GM12878 (cell line): ENCODE measurements around the gene TCOF1. TPM values are rescaled to one million over a fixed set of nuclear protein-coding genes. Genes with fewer than 3 reads are reported as not detected.

Experiments used
- ATAC-seq: fragments of 200-7000 bp; cut with Tn5 transposase; 3 replicates; pipeline ENCODE4 v1.9.1; 2020; ENCODE audit warnings: mild to moderate bottlenecking, moderate library complexity
- BruUV-seq: library from RNA; stranded (reverse); fragments of 400-500 nt; replicated peaks from 2 replicates; lab custom pipeline; 2021; lab: Mats Ljungman, UMichigan
- CTCF ChIA-PET: fragments of 300-600 bp; sonication (Branson Sonifier 250); formaldehyde crosslinking; extraction: SDS; loops from one replicate; lab custom pipeline; 2021; ENCODE audit warnings: inconsistent platforms; lab: Yijun Ruan, JAX
- POLR2A ChIA-PET: fragments of 350-600 bp; formaldehyde crosslinking; extraction: SDS; loops from one replicate; lab custom pipeline; 2021; ENCODE audit warnings: inconsistent platforms; lab: Charles Lee
- RAD21 ChIA-PET: fragments of 300-600 bp; sonication (Branson Sonifier 250); formaldehyde crosslinking; loops from one replicate; lab custom pipeline; 2023; ENCODE audit warnings: antibody characterized with exemption; ENCODE audit not compliant: unreplicated experiment; lab: Charles Lee
- SMC1A ChIA-PET: fragments of 300-600 bp; sonication (Branson Sonifier 250); formaldehyde crosslinking; loops from one replicate; lab custom pipeline; 2023; ENCODE audit not compliant: unreplicated experiment, uncharacterized antibody; lab: Charles Lee
- DNase-seq: peaks from one replicate; pipeline ENCODE4 v3.0.0-alpha.2; 2011; ENCODE audit warnings: low read depth, low spot score
- FAIRE-seq: peaks from 3 replicates; lab custom pipeline; 2011; peaks lifted over from hg19 to GRCh38; lab: Jason Lieb, UNC
- H2AFZ ChIP-seq: 2 replicates; pipeline ENCODE4 v1.6.0; 2011; ENCODE audit warnings: low read depth, low read length, control low read depth; ENCODE audit not compliant: control insufficient read depth
- H3K27ac ChIP-seq: 2 replicates; pipeline ENCODE4 v1.5.1; 2011; ENCODE audit warnings: control low read depth; ENCODE audit not compliant: control insufficient read depth, insufficient read depth
- H3K27me3 ChIP-seq, 2 experiments: replicated peaks in 1 of 2; 2 replicates each; pipeline versions ENCODE4 v1.6.0 to v1.6.1; 2011; ENCODE audit warnings: low read length in 1 of 2; ENCODE audit not compliant: control insufficient read depth in 2 of 2, insufficient read depth in 2 of 2
- H3K36me3 ChIP-seq, 2 experiments: 2 replicates each; pipeline ENCODE4 v1.5.1; 2011; ENCODE audit warnings: low read length in 1 of 2; ENCODE audit not compliant: control insufficient read depth in 2 of 2, insufficient read depth in 2 of 2
- H3K4me1 ChIP-seq: 2 replicates; pipeline ENCODE4 v1.6.1; 2011; ENCODE audit warnings: mild to moderate bottlenecking, low read length, moderate library complexity, mixed read lengths; ENCODE audit not compliant: control insufficient read depth, insufficient read depth
- H3K4me2 ChIP-seq: 2 replicates; pipeline ENCODE4 v1.6.0; 2011; ENCODE audit warnings: control low read depth; ENCODE audit not compliant: control insufficient read depth, insufficient read depth
- H3K4me3 ChIP-seq: fragments of 200-600 bp; sonication (generic); 2 replicates; pipeline ENCODE4 v1.5.1; 2016
- H3K79me2 ChIP-seq: 2 replicates; pipeline ENCODE4 v1.6.0; 2011; ENCODE audit warnings: low read length; ENCODE audit not compliant: control insufficient read depth, insufficient read depth
- H3K9ac ChIP-seq: 2 replicates; pipeline ENCODE4 v1.8.0; 2011; ENCODE audit warnings: low read length, control low read depth, mixed read lengths; ENCODE audit not compliant: control insufficient read depth, insufficient read depth
- H3K9me3 ChIP-seq: replicated peaks from 3 replicates; pipeline ENCODE4 v1.5.1; 2011; ENCODE audit warnings: mild to moderate bottlenecking, low read length; ENCODE audit not compliant: control insufficient read depth, insufficient read depth
- H4K20me1 ChIP-seq: 2 replicates; pipeline ENCODE4 v1.6.0; 2011; ENCODE audit not compliant: control insufficient read depth, insufficient read depth
- EP300 ChIP-seq, 2 experiments: fragments of 150-350 bp in 1 of 2; IDR thresholded peaks; 2 replicates each; pipeline ENCODE4 v1.6.1; 2011 to 2012; ENCODE audit warnings: low read depth in 2 of 2, low read length in 2 of 2, borderline replicate concordance in 1 of 2, improper control_type of control experiment in 1 of 2, inconsistent platforms in 1 of 2; ENCODE audit not compliant: control insufficient read depth in 1 of 2
- EZH2 ChIP-seq: IDR thresholded peaks from 2 replicates; pipeline ENCODE4 v1.6.1; 2012; ENCODE audit warnings: low read depth, mild to moderate bottlenecking, control low read depth, inconsistent platforms, low read length, borderline replicate concordance; ENCODE audit not compliant: control insufficient read depth
- HDGF ChIP-seq: fragments of 450-650 bp; IDR thresholded peaks from 2 replicates; pipeline ENCODE4 v1.6.1; 2016; ENCODE audit warnings: antibody characterized with exemption
- POLR2AphosphoS2 ChIP-seq: IDR thresholded peaks from 2 replicates; pipeline ENCODE4 v1.6.1; 2011; ENCODE audit warnings: low read depth, mild to moderate bottlenecking, low read length, improper control_type of control experiment, moderate library complexity
- SIN3A ChIP-seq: IDR thresholded peaks from 2 replicates; pipeline ENCODE4 v1.6.1; 2012; ENCODE audit warnings: low read depth, low read length, improper control_type of control experiment
- SMAD5 ChIP-seq: IDR thresholded peaks from 2 replicates; pipeline ENCODE4 v1.6.1; 2016; ENCODE audit warnings: antibody characterized with exemption, low read depth
- ZBED1 ChIP-seq: IDR thresholded peaks from 2 replicates; pipeline ENCODE4 v1.6.1; 2016; ENCODE audit warnings: borderline replicate concordance
- ZZZ3 ChIP-seq: IDR thresholded peaks from 2 replicates; pipeline ENCODE4 v1.6.1; 2011; ENCODE audit warnings: low read depth; ENCODE audit not compliant: control insufficient read depth, insufficient read length
- WGBS: methylation state at CpG from one replicate; pipeline ENCODE4 v1.1.6; 2016; ENCODE audit warnings: low lambda C conversion rate; ENCODE audit not compliant: insufficient replicate concordance, insufficient coverage; ENCODE audit errors: missing lambda C conversion rate; 5-methylcytosine and 5-hydroxymethylcytosine counted together
- in situ Hi-C: fragments of 300-500 bp; cut with MboI; formaldehyde crosslinking; loops from 9 replicates; pipeline ENCODE4 v1.14.3; 2018; ENCODE audit warnings: mixed read lengths
- intact Hi-C: fragments of 100-400 bp; cut with micrococcal nuclease; formaldehyde crosslinking; loops from one replicate; pipeline ENCODE4 v1.14.2; 2022; ENCODE audit not compliant: unreplicated experiment
- polyA plus RNA-seq, 11 experiments: library from polyadenylated mRNA; depleted of rRNA in 4 of 11; unstranded in 6 of 11; stranded (reverse) in 5 of 11; fragments of >200 nt; fragmentation: Nextera tagmentation in 4 of 11; fragmentation: Illumina TruSeq in 1 of 11; extraction: Ambion mirVana in 4 of 11; extraction: Trizol in 1 of 11; gene quantifications; 1 replicate in 1 of 11; 2 replicates in 10 of 11; pipeline versions ENCODE4 v1.2.1 to v1.2.3, GENCODE V29; 2011 to 2016; ENCODE audit warnings: inconsistent platforms in 2 of 11, missing spikeins in 2 of 11, low read depth in 1 of 11
- total RNA-seq, 4 experiments: library from RNA; depleted of rRNA in 3 of 4; stranded (reverse); fragments of >200 nt in 3 of 4; fragmentation: Illumina TruSeq in 1 of 4; extraction: Trizol in 1 of 4; gene quantifications; 2 replicates each; pipeline versions ENCODE4 v1.2.1 to v1.2.3, GENCODE V29; 2013 to 2021
- TF ChIP-seq, protein P1 (sequence below): IDR thresholded peaks from 2 replicates; pipeline ENCODE4 v1.6.1; 2012; ENCODE audit warnings: mild to moderate bottlenecking, low read depth, low read length
- TF ChIP-seq, protein P2 (sequence below), 3 experiments: IDR thresholded peaks in 2 of 3; conservative IDR thresholded peaks in 1 of 3; 2 replicates each; pipeline ENCODE4 v1.5.1; 2011; ENCODE audit warnings: low read depth in 3 of 3, low read length in 3 of 3, mild to moderate bottlenecking in 3 of 3, control low read depth in 2 of 3, moderate library complexity in 2 of 3, inconsistent platforms in 1 of 3, mixed read lengths in 1 of 3; ENCODE audit not compliant: control insufficient read depth in 2 of 3, insufficient read depth in 1 of 3; ENCODE audit errors: extremely low read depth in 1 of 3
- TF ChIP-seq, protein P3 (sequence below): fragments of 450-650 bp; formaldehyde crosslinking; IDR thresholded peaks from 2 replicates; pipeline ENCODE4 v1.5.0; 2022; ENCODE audit warnings: mild to moderate bottlenecking, missing genetic modification characterization

Gene TCOF1
- total and polyA plus RNA-seq, 10 of the 15 experiments (the other 5 are each of a cell fraction or from before 2014, with no cell fraction given), result 8.7 to 83.9 (median 38.9) TPM

DNA sequence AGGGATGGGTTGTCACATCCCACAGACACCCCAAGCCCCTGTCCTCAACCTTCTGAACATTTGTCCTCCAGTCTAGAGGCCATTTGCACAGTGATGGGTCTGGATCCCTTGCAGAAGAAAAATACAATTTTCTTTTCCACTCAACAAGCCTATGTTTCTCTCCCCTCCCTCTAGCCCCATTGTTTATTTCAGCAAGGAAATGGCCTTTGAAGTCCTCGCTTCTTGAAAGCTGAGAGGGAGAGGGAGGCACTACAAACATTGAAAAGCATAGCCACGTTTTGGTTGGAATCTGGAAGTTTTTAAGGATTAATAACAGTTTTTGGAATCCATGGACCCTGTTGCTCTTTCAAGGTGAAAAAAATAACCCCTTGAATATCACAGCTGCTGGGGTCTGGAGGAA, 30.8 kb upstream of the TCOF1 start (continued):
- TF ChIP-seq, protein P1, sequence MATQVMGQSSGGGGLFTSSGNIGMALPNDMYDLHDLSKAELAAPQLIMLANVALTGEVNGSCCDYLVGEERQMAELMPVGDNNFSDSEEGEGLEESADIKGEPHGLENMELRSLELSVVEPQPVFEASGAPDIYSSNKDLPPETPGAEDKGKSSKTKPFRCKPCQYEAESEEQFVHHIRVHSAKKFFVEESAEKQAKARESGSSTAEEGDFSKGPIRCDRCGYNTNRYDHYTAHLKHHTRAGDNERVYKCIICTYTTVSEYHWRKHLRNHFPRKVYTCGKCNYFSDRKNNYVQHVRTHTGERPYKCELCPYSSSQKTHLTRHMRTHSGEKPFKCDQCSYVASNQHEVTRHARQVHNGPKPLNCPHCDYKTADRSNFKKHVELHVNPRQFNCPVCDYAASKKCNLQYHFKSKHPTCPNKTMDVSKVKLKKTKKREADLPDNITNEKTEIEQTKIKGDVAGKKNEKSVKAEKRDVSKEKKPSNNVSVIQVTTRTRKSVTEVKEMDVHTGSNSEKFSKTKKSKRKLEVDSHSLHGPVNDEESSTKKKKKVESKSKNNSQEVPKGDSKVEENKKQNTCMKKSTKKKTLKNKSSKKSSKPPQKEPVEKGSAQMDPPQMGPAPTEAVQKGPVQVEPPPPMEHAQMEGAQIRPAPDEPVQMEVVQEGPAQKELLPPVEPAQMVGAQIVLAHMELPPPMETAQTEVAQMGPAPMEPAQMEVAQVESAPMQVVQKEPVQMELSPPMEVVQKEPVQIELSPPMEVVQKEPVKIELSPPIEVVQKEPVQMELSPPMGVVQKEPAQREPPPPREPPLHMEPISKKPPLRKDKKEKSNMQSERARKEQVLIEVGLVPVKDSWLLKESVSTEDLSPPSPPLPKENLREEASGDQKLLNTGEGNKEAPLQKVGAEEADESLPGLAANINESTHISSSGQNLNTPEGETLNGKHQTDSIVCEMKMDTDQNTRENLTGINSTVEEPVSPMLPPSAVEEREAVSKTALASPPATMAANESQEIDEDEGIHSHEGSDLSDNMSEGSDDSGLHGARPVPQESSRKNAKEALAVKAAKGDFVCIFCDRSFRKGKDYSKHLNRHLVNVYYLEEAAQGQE, result no peak
- TF ChIP-seq EP300 (IDR thresholded peaks at IDR 0.05; ENCODE audit: borderline replicate concordance in 1 of 2, control insufficient read depth in 1 of 2, low read depth in 2 of 2, low read length in 2 of 2), result no peak
- TF ChIP-seq ZZZ3, result no peak
- TF ChIP-seq, protein P2, sequence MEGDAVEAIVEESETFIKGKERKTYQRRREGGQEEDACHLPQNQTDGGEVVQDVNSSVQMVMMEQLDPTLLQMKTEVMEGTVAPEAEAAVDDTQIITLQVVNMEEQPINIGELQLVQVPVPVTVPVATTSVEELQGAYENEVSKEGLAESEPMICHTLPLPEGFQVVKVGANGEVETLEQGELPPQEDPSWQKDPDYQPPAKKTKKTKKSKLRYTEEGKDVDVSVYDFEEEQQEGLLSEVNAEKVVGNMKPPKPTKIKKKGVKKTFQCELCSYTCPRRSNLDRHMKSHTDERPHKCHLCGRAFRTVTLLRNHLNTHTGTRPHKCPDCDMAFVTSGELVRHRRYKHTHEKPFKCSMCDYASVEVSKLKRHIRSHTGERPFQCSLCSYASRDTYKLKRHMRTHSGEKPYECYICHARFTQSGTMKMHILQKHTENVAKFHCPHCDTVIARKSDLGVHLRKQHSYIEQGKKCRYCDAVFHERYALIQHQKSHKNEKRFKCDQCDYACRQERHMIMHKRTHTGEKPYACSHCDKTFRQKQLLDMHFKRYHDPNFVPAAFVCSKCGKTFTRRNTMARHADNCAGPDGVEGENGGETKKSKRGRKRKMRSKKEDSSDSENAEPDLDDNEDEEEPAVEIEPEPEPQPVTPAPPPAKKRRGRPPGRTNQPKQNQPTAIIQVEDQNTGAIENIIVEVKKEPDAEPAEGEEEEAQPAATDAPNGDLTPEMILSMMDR (IDR thresholded peaks at IDR 0.05 in 2 of 3, conservative IDR thresholded peaks at IDR 0.05 in 1 of 3; ENCODE audit: control insufficient read depth in 2 of 3, extremely low read depth in 1 of 3, insufficient read depth in 1 of 3, low read depth in 3 of 3, low read length in 3 of 3), result no peak
- TF ChIP-seq SMAD5, result no peak
- TF ChIP-seq, all 136 proteins: peak for 0

DNA sequence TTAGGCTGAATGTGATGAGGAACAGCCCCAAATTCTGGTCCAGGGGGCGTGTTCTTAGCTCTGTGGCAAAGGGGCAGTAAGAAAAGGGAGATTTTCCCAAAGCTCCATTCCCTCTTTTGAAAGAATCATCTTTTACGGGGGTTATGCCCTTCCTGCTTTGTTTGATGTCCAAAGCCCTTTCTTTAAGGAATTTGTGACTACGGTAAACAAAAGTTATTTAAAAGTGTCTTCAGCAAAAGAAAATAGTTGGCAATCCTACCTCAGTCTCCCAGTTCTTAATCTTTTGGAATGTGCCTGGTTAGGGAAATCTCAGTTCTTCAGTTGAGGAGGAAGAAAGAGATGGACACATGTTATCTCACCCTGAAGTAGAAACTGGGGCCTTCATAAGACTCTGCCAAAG, 30.4 kb upstream of the TCOF1 start:
- no peaks in the 10 kb centered on the region for H4K20me1 ChIP-seq
- no peak overlapping the region for H3K4me3 ChIP-seq
- no peak overlapping the region for H2AFZ ChIP-seq
- 41% methylated on average over 3 of the region's 3 CpGs for WGBS
- no peak for FAIRE-seq
- H3K27me3 ChIP-seq, result no peaks in the 10 kb centered on the region; a peak in 2 of 4 replicates
- H3K9me3 ChIP-seq, result no peaks in the 10 kb centered on the region
- H3K27ac ChIP-seq, result no peak overlapping the region
- no peak for DNase-seq
- H3K9ac ChIP-seq, result no peak overlapping the region
- no peak for ATAC-seq
- ChIA-PET SMC1A (no interaction called here), CTCF (interaction anchor here (0.6 to 1.3 kb wide), 2 partner anchors 21 to 34 kb away, joined by 3 read pairs; no protein-coding TSS in a partner anchor), RAD21 (no interaction called here), POLR2A (no interaction called here)
- no TSS peak for BruUV-seq
- no peak overlapping the region for H3K4me2 ChIP-seq
- intact Hi-C loops (no loop called here), in situ Hi-C loops (no loop called here)
- no peaks in the 10 kb centered on the region for H3K36me3 ChIP-seq
- no peaks in the 10 kb centered on the region for H3K4me1 ChIP-seq
- no peaks in the 10 kb centered on the region for H3K79me2 ChIP-seq
- TF ChIP-seq ZBED1 (no peak), POLR2AphosphoS2 (no peak), EZH2 (no peak), SIN3A (no peak), HDGF (no peak)
- TF ChIP-seq, protein P3, sequence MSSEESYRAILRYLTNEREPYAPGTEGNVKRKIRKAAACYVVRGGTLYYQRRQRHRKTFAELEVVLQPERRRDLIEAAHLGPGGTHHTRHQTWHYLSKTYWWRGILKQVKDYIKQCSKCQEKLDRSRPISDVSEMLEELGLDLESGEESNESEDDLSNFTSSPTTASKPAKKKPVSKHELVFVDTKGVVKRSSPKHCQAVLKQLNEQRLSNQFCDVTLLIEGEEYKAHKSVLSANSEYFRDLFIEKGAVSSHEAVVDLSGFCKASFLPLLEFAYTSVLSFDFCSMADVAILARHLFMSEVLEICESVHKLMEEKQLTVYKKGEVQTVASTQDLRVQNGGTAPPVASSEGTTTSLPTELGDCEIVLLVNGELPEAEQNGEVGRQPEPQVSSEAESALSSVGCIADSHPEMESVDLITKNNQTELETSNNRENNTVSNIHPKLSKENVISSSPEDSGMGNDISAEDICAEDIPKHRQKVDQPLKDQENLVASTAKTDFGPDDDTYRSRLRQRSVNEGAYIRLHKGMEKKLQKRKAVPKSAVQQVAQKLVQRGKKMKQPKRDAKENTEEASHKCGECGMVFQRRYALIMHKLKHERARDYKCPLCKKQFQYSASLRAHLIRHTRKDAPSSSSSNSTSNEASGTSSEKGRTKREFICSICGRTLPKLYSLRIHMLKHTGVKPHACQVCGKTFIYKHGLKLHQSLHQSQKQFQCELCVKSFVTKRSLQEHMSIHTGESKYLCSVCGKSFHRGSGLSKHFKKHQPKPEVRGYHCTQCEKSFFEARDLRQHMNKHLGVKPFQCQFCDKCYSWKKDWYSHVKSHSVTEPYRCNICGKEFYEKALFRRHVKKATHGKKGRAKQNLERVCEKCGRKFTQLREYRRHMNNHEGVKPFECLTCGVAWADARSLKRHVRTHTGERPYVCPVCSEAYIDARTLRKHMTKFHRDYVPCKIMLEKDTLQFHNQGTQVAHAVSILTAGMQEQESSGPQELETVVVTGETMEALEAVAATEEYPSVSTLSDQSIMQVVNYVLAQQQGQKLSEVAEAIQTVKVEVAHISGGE (CRISPR knock-in tag), result no peak
